Progenitor cell of endocrine pancreas (in vitro differentiated cells): Measurements from ENCODE around the gene KLF7. TPM values are rescaled to one million over a fixed set of nuclear protein-coding genes. Genes with fewer than 3 reads are reported as not detected.

Experiments used
- DNase-seq: peaks from one replicate; pipeline ENCODE4 v3.0.0; 2021; ENCODE audit warnings: low spot score; ENCODE audit not compliant: unreplicated experiment
- H3K27ac Mint-ChIP-seq: 2 replicates; pipeline ENCODE4 v1.8.0; 2021; ENCODE audit warnings: mild to moderate bottlenecking, moderate library complexity, mixed read lengths
- H3K27me3 Mint-ChIP-seq: 2 replicates; pipeline ENCODE4 v1.8.0; 2021; ENCODE audit warnings: mixed read lengths
- H3K36me3 Mint-ChIP-seq: 2 replicates; pipeline ENCODE4 v1.8.0; 2022; ENCODE audit warnings: mixed read lengths; ENCODE audit not compliant: insufficient read depth
- H3K4me1 Mint-ChIP-seq: 2 replicates; pipeline ENCODE4 v1.8.0; 2021; ENCODE audit warnings: low read depth, mixed read lengths
- H3K4me3 Mint-ChIP-seq: 2 replicates; pipeline ENCODE4 v1.8.0; 2021; ENCODE audit warnings: low read depth, mild to moderate bottlenecking, moderate library complexity, mixed read lengths
- H3K9me3 Mint-ChIP-seq: 2 replicates; pipeline ENCODE4 v1.8.0; 2021; ENCODE audit warnings: low read depth, mixed read lengths
- total RNA-seq: library from RNA; stranded (reverse); gene quantifications from 2 replicates; pipeline ENCODE4 v1.2.1, GENCODE V29; 2021
- TF ChIP-seq, protein P1 (sequence below): fragments of 200-600 bp; sonication (generic); IDR thresholded peaks from one replicate; pipeline ENCODE4 v1.5.0; 2021; ENCODE audit warnings: antibody characterized with exemption, mild to moderate bottlenecking; ENCODE audit not compliant: unreplicated experiment

Gene KLF7
- total RNA-seq, 1 donor from 2014 or later, result 26.6 TPM

DNA sequence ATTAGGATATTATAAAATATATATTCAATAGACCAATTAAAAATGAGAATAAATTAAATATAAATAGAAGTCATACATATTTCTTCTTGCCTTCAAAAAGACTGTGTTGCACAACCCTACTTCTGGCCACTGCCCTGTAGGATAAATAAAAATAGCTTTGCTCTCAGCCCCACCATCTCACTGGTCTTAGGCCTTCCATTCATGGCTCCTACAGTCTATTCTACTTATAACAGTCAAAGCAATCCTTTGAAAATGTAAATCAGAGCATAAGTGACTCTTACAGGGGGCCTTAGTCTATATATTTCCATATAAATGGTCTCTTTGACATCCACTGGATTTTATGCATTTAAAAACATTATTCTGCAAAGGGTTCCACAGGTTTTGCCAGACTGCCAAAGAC is 72.9 kb downstream of the KLF7 start:
- DNase-seq, result no peak
- no peak overlapping the region for H3K4me3 Mint-ChIP-seq
- H3K4me1 Mint-ChIP-seq, result peaks cover 25% of the 10 kb centered on the region
- TF ChIP-seq, protein P1, sequence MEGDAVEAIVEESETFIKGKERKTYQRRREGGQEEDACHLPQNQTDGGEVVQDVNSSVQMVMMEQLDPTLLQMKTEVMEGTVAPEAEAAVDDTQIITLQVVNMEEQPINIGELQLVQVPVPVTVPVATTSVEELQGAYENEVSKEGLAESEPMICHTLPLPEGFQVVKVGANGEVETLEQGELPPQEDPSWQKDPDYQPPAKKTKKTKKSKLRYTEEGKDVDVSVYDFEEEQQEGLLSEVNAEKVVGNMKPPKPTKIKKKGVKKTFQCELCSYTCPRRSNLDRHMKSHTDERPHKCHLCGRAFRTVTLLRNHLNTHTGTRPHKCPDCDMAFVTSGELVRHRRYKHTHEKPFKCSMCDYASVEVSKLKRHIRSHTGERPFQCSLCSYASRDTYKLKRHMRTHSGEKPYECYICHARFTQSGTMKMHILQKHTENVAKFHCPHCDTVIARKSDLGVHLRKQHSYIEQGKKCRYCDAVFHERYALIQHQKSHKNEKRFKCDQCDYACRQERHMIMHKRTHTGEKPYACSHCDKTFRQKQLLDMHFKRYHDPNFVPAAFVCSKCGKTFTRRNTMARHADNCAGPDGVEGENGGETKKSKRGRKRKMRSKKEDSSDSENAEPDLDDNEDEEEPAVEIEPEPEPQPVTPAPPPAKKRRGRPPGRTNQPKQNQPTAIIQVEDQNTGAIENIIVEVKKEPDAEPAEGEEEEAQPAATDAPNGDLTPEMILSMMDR, result no peak
- no peaks in the 10 kb centered on the region for H3K36me3 Mint-ChIP-seq
- H3K27ac Mint-ChIP-seq, result no peak overlapping the region
- H3K27me3 Mint-ChIP-seq, result no peaks in the 10 kb centered on the region
- H3K9me3 Mint-ChIP-seq, result no peaks in the 10 kb centered on the region

DNA sequence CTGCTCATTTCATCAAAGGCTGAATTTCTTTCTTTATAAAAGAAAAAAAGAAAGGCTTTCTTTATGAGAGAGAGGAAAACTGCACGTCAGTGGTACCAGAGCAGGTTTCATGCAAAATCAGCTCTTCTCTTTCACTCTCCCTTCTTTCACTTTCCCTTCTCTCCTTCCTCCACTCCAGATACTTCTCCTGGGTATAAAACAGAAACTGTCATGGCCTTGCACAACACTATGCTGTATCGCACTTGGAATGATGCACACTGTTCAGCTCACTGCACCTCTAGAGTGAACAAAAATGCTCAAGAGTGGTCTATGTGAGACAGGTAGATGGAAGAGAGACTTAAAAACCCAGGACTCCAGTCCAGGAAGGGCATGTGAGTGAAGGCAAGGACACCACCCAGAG is 73.8 kb downstream of the KLF7 start:
- TF ChIP-seq, protein P1, result no peak
- Mint-ChIP-seq H3K36me3 (no peaks in the 10 kb centered on the region), H3K27me3 (no peaks in the 10 kb centered on the region), H3K4me1 (peaks cover 26% of the 10 kb centered on the region), H3K27ac (no peak overlapping the region), H3K4me3 (no peak overlapping the region), H3K9me3 (no peaks in the 10 kb centered on the region)
- no peak for DNase-seq

DNA sequence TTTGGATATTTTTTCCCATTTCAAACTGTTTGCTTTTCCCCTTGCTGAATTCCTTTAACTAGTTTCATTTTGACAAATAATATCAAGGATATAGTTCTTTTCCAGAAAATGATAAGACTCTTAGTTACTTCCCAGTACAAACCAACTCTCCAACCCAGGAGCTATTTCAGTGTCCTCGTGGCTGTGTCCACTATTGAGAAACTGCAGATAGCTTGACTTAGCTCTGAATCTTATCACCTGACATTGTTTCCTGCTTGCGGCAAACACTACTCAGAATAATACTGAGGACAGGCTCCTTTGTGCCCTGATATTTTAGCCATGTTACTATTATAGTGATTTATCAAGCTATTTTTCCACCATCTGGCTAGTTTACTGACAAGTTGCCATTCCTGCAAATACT is 74.6 kb downstream of the KLF7 start:
- peaks cover 6% of the 10 kb centered on the region for H3K36me3 Mint-ChIP-seq
- TF ChIP-seq, protein P1, result no peak
- no peaks in the 10 kb centered on the region for H3K9me3 Mint-ChIP-seq
- no peak overlapping the region for H3K4me3 Mint-ChIP-seq
- H3K27ac Mint-ChIP-seq, result no peak overlapping the region
- no peaks in the 10 kb centered on the region for H3K27me3 Mint-ChIP-seq
- no peak for DNase-seq
- H3K4me1 Mint-ChIP-seq, result peaks cover 34% of the 10 kb centered on the region

GRCh38 chr2:207090389-207090788 is 75.4 kb downstream of the KLF7 start:
- Mint-ChIP-seq H3K27me3 (no peaks in the 10 kb centered on the region), H3K4me1 (peaks cover 35% of the 10 kb centered on the region), H3K36me3 (peaks cover 12% of the 10 kb centered on the region), H3K9me3 (no peaks in the 10 kb centered on the region), H3K27ac (no peak overlapping the region), H3K4me3 (no peak overlapping the region)
- DNase-seq, result no peak
- TF ChIP-seq, protein P1, result no peak

- H3K9me3 Mint-ChIP-seq, result no peaks in the 10 kb centered on the region
- no peak overlapping the region for H3K4me3 Mint-ChIP-seq
- no peak overlapping the region for H3K27ac Mint-ChIP-seq
- peaks cover 12% of the 10 kb centered on the region for H3K36me3 Mint-ChIP-seq
- no peak for DNase-seq
- TF ChIP-seq, protein P1, result no peak
- H3K4me1 Mint-ChIP-seq, result peaks cover 36% of the 10 kb centered on the region
- H3K27me3 Mint-ChIP-seq, result no peaks in the 10 kb centered on the region
Measured at GRCh38 chr2:207088839-207089238, 76.9 kb downstream of the KLF7 start.
